Measurements from ENCODE around the gene KIR2DL1. TPM values are rescaled to one million over a fixed set of nuclear protein-coding genes. Genes with fewer than 3 reads are reported as not detected.
A peak's percentile ranks its signal among the peaks of the same experiment; 100 is the strongest.
"Not testable (repeated sequence)": the region's sequence is repeated elsewhere in the genome, so short reads cannot be mapped to it uniquely, and the experiment has no call there.

KIR2DL1 gene
- total RNA-seq (2014; rRNA removed; shearing (Covaris generic)): not detected in 2 replicates

DNA sequence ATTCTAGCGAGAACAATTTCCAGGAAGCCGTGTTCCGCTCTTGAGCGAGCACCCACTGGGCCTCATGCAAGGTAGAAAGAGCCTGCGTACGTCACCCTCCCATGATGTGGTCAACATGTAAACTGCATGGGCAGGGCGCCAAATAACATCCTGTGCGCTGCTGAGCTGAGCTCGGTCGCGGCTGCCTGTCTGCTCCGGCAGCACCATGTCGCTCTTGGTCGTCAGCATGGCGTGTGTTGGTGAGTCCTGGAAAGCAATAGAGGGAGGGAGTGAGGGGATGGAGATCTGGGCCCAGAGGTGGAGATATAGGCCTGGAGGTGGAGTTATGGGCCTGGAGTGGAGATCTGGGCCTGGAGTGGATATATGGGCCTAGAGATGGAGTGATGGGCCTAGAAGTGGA is at the start of gene KIR2DL1:
KIR2DL1 (plus strand) TSS at position 148 of the 400 bp plus-strand sequence; CDS start at position 206, 58 bp downstream.
- not testable (repeated sequence) for DNase-seq (ENCODE audit: low read depth)

DNA sequence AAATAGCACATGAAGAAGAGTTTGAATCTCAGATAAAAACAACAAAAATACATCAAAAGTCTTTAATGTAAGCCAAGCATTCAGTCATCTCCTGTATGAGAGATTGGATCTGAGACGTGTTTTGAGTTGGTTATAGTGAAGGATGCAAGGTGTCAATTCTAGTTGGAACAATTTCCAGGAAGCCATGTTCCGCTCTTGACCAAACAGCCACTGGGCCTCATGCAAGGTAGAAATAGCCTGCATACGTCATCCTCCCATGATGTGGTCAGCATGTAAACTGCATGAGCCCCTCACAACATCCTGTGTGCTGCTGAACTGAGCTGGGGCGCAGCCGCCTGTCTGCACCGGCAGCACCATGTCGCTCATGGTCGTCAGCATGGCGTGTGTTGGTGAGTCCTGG is 45.5 kb upstream of the KIR2DL1 start, which contains the start of gene KIR3DL3:
KIR3DL3 (plus strand) TSS at position 301 of the 400 bp plus-strand sequence; CDS start at position 356, 55 bp downstream.
- no peak for DNase-seq (ENCODE audit: low read depth)

DNA sequence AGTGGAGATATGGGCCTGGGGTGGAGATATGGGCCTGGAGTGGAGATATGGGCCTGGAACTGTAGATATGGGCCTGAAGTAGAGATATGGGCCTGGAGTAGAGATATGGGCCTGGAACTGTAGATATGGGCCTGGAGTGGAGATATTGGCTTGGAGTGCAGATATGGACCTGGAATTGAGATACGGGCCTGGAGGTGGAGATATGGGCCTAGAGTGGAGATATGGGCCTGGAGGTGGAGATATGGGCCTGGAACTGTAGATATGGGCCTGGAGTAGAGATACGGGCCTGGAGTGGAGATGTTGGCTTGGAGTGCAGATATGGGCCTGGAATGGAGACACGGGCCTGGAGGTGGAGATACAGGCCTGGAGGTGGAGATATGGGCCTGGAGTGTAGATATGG is 44.9 kb upstream of the KIR2DL1 start:
- DNase-seq (ENCODE audit: low read depth): no peak

DNA sequence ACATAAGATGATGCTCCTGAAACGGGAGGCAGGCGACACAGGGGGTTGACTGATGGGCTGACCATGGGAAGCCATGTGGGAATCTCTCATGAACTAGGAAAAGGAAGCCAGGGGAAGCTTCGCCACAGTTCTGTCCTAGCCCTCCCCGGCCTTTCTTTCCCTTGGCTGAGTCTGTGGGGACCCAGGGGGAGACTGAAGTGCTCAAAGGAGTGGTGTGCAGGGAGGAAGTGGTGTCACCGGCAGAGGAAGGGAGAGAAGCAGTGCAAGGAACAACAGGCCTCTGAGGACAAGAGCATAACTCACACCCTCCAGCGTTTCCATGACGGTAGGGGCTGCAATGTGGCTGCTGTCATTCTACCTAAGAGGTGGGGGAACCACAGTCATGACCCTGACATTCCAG is 44.3 kb upstream of the KIR2DL1 start:
- no peak for DNase-seq (ENCODE audit: low read depth)

DNA sequence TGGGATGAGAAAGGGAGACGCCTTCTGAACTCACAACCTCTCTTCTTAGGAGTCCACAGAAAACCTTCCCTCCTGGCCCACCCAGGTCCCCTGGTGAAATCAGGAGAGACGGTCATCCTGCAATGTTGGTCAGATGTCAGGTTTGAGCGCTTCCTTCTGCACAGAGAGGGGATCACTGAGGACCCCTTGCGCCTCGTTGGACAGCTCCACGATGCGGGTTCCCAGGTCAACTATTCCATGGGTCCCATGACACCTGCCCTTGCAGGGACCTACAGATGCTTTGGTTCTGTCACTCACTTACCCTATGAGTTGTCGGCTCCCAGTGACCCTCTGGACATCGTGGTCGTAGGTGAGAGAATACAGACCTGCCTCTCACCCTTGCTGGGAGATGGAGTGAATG is 42.0 kb upstream of the KIR2DL1 start:
- DNase-seq (ENCODE audit: low read depth): no peak

DNA sequence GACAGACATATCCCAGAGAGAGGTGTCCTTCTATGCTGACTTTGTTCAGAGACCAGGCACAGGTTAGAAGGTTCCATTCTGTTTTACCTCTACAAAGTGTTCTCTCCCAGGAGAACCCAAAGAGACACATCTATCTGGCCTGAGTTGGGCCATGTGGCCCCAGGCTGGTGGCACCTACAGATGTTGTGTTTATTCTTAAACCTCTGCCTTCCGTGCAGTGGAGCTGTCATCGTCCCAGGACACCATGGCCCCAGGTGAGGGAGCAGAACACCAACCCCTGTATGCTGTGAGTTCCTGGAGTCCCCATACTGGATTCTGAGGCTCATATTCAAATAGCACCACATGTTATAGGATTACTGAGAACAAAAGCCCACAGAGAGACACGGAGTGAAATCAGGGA is 41.4 kb upstream of the KIR2DL1 start:
- no peak for DNase-seq (ENCODE audit: low read depth)

DNA sequence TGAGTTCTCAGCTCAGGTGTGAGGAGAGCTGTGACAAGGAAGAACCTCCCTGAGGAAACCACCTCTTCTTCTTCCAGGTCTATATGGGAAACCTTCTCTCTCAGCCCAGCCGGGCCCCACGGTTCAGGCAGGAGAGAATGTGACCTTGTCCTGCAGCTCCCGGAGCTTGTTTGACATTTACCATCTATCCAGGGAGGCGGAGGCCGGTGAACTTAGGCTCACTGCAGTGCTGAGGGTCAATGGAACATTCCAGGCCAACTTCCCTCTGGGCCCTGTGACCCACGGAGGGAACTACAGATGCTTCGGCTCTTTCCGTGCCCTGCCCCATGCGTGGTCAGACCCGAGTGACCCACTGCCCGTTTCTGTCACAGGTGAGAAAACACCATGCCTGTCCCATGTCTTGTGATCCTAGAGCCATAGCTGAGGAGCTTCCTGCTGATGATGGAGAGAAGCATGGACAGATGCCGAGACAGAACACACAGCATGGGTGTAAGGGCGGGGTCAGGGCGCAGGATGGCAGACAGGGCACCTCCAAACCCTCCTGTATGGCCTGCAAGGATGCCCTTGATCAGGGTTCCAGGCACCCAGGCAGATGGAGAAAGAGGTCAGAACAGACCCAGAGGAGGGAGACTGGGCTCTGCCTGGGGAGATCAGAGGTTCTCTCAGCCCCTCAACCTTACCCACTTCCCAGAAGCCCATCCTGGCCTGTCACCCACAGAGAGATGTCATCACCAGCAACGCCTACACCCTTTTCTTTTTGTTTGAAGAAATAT is 40.0 kb upstream of the KIR2DL1 start:
- no peak for DNase-seq (ENCODE audit: low read depth)

DNA sequence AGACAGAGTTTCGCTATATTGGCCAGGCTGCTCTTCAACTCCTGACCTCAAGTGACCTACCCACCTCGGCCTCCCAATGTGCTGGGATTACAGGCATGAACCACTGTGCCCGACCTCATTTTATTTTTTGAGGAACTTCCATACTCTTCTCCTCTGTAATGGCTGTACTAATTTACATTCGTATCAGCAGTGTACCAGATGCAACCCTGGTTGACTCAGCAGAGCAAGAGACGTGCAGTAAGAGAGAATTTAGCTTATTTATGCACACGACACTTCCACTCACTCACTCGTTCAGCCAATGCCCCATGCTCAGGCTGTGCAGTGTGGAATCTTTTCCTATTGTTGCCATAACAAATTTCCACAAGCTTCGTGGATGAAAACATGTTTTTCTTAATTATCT is 38.4 kb upstream of the KIR2DL1 start:
- DNase-seq (ENCODE audit: low read depth): no peak

DNA sequence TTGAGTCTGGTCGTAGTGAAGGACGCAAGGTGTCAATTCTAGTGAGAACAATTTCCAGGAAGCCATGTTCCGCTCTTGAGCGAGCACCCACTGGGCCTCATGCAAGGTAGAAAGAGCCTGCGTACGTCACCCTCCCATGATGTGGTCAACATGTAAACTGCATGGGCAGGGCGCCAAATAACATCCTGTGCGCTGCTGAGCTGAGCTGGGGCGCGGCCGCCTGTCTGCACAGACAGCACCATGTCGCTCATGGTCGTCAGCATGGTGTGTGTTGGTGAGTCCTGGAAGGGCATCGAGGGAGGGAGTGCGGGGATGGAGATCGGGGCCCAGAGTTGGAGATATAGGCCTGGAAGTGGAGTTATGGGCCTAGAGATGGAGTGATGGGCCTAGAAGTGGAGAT is 31.3 kb upstream of the KIR2DL1 start, which contains the start of gene KIR2DL3:
KIR2DL3 (plus strand) TSS at position 208 of the 400 bp plus-strand sequence; CDS start at position 241, 33 bp downstream.
- DNase-seq (ENCODE audit: low read depth): not testable (repeated sequence)

DNA sequence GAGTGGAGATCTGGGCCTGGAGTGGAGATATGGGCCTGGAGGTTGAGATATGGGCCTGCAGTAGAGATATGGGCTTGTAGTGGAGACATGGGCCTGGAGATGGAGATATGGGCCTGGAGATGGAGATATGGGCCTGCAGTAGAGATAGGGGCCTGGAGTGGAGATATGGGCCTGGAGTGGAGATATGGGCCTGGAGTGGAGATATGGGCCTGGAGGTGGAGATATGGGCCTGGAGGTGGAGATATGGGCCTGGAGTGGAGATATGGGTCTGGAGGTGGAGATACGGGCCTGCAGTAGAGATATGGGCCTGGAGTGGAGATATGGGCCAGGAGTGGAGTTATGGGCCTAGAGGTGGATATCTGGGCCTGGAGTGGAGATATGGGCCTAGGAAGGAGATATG is 30.9 kb upstream of the KIR2DL1 start:
- DNase-seq (ENCODE audit: low read depth): no peak

DNA sequence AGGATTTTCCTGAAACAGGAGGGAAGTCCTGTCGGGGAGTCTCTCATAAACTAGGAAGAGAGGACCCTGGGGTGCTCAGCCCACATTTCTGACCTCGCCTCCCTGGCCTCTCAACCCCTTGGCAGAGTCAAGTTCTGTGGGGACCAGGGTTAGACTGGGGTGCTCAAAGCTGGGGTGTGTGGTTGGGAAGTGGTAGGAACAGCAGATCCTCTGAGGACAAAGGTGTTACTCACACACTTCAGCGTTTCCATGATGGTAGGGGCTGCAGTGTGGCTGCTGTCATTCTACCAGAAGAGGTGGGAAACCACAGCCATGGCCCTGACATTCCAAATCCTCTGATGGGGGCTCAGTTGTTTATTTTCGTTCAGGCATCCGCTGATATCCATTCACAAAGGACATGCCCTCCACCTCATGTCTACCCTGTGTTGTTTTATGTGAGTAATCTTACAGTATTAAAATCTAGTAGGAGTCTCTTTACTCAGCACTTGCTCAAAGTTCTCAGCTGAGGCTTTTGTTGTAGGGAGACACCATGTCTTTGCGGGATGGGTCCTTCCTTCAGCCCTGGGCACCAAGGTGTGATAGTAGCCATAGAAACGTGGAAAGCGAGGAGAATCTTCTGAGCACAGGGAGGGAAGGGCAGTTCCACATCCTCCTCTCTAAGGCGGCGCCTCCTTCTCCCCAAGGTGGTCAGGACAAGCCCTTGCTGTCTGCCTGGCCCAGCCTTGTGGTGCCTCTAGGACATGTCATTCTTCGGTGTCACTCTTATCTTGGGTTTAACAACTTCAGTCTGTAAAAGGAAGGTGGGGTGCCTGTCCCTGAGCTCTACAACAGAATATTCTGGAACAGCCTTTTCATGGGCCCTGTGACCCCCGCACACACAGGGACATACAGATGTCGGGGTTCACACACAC is 29.8 kb upstream of the KIR2DL1 start:
- DNase-seq (ENCODE audit: low read depth): no peak

DNA sequence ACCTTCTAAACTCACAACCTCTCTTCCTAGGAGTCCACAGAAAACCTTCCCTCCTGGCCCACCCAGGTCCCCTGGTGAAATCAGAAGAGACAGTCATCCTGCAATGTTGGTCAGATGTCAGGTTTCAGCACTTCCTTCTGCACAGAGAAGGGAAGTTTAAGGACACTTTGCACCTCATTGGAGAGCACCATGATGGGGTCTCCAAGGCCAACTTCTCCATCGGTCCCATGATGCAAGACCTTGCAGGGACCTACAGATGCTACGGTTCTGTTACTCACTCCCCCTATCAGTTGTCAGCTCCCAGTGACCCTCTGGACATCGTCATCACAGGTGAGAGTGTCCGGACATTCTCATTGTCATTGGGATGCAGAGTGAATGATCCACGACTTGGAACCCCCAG is 27.6 kb upstream of the KIR2DL1 start:
- not testable (repeated sequence) for DNase-seq (ENCODE audit: low read depth)

DNA sequence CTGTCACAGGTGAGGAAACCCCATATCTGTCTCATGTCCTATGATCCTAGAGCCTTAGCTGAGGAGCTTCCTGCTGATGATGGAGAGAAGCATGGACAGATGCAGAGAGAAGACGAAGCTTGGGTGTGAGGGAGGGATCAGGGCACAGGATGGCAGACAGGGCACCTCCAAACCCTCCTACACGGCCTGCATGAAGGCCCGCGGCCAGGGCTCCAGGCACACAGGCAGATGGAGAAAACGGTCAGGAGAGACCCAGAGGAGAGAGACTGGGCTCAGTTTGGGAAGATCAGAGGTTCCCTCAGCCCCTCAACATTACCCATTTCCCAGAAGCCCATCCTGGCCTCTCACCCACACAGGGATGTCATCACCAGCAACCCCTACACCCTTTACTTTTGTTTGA is 25.5 kb upstream of the KIR2DL1 start:
- DNase-seq (ENCODE audit: low read depth): not testable (repeated sequence)

DNA sequence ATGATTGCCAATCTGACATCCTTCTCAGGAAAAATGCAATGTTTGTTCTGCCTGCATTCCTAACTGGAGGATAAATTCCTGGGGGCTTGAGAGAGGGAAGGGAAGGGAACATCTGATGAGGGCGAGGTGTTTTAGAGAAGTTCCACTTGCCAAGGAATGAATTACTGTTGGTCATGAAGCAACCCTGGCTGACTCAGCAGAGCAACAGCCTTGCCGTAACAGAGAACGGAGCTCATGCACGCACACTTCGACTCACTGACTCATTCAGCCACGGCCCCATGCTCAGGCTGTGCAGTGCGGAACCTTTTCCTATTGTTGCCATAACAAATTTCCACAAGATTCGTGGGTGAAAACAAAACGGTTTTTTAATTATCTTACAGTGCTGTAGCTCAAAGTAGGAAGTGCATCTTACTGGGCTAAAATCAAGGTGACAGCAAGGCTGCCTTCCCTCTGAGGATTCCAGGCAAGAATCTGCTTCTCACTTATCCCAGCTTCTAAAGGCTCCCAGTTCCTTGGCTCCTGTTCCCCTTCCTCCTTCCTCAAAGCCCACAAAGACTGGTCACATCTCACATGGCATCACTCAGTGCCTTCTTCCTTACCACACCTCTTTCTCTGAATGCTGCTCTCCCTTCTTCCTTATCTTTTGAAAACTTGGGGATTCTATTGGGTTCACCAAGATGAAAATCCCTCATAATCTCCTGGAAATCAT is 21.8 kb upstream of the KIR2DL1 start:
- DNase-seq (ENCODE audit: low read depth): peak; percentile 26

DNA sequence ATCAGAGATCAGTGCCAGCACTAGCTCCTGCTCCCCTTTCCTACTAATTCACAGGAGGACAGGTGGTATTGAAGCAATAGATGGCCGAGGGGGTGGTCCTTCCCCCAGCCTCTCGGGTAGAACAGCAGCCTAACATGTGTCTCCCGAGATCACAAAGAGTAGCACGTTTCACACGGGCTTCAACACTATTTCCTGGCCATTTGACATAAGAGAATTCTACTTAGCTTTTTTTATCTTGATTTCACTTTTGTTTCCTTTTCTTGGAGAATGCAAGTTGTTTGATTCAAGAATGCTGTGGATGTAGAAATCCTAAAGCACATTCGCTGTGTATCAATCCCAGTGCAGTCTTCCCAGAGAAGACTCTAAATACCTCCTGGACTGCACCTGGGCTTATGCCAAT is 19.3 kb upstream of the KIR2DL1 start:
- DNase-seq (ENCODE audit: low read depth): not testable (repeated sequence)

DNA sequence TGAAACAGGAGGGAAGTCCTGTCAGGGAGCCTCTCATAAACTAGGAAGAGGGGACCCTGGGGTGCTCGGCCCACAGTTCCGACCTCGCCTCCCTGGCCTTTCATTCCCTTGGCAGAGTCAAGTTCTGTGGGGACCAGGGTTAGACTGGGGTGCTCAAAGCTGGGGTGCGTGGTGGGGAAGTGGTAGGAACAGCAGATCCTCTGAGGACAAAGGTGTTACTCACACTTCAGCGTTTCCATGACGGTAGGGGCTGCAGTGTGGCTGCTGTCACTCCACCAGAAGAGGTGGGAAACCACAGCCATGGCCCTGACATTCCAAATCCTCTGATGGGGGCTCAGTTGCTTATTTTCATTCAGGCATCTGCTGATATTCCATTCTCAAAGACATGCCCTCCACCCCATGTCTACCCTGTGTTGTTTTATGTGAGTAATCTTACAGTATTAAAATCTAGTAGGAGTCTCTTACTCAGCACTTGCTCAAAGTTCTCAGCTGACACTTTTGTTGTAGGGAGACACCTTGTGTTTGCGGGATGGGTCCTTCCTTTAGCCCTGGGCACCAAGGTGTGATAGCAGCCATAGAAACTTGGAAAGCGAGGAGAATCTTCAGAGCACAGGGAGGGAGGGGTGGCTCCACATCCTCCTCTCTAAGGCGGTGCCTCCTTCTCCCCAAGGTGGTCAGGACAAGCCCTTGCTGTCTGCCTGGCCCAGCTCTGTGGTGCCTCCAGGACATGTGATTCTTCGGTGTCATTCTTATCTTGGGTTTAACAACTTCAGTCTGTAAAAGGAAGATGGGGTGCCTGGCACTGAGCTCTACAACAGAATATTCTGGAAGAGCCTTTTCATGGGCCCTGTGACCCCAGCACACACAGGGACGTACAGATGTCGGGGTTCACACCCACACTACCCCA is 13.1 kb upstream of the KIR2DL1 start:
- DNase-seq (ENCODE audit: low read depth): not testable (repeated sequence)

DNA sequence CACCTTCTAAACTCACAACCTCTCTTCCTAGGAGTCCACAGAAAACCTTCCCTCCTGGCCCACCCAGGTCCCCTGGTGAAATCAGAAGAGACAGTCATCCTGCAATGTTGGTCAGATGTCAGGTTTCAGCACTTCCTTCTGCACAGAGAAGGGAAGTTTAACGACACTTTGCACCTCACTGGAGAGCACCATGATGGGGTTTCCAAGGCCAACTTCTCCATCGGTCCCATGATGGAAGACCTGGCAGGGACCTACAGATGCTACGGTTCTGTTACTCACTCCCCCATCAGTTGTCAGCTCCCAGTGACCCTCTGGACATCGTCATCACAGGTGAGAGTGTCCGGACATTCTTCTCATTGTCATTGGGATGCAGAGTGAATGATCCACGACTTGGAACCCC is 11.0 kb upstream of the KIR2DL1 start:
- not testable (repeated sequence) for DNase-seq (ENCODE audit: low read depth)

DNA sequence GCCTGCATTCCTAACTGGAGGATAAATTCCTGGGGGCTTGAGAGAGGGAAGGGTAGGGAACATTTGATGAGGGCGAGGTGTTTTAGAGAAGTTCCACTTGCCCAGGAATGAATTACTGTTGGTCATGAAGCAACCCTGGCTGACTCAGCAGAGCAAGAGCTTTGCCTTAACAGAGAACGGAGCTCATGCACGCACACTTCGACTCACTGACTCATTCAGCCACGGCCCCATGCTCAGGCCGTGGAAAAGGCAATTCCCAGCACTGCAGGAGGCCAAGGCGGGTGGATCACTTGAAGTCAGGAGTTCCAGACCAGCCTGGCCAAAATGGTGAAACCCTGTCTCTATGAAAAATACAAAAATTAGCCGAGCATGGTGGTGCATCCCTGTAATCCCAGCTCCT is 5.4 kb upstream of the KIR2DL1 start:
- peak; percentile 30 for DNase-seq (ENCODE audit: low read depth)

DNA sequence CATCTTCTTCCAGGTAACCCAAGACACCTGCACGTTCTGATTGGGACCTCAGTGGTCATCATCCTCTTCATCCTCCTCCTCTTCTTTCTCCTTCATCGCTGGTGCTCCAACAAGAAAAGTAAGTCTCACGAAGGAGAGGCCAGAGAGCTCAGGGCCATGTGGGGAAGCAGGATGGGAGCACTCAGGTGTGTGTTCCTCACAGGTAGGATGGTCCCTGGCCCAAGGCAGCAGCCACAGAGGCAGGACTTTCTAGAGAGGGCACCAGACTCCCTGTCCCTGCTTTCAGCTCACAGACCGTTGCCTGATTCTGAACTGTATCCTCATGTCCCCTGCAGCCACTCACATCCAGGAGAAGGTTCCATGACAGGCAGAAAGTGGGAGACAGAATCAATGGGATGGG is 3.1 kb upstream of the KIR2DL1 start:
- DNase-seq (ENCODE audit: low read depth): not testable (repeated sequence)

DNA sequence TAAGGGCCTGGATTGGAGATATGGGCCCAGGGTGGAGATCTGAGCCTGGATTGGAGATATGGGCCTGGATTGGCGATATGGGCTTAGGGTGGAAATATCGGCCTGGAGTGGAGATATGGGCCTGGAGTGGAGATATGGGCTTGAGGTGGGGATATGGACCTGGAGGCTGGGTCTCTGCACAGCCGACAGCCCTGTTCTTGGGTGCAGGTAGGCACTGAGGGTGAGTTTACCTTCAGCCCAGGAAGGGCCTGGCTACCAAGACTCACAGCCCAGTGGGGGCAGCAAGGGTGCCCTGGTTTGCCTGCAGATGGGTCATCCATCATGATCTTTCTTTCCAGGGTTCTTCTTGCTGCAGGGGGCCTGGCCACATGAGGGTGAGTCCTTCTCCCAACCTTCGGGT is 918 bp downstream of the KIR2DL1 start:
- not testable (repeated sequence) for DNase-seq (ENCODE audit: low read depth)

Data from M059J (cell line).